OCI-LY1 (cell line): Measurements from ENCODE around the gene IFIH1.

ENCODE experiments used
- H2AFZ ChIP-seq: fragments of 200-600 bp; sonication (generic), shearing (Covaris generic); 2 replicates; pipeline ENCODE4 v1.6.0; 2014; ENCODE audit warnings: antibody characterized with exemption, mild to moderate bottlenecking, low read length
- H3F3A ChIP-seq: fragments of 200-600 bp; sonication (generic), shearing (Covaris generic); 2 replicates; pipeline ENCODE4 v1.6.0; 2014; ENCODE audit warnings: mild to moderate bottlenecking, antibody characterized with exemption, low read length, moderate library complexity; ENCODE audit not compliant: insufficient read depth
- H3K27ac ChIP-seq: fragments of 200-600 bp; sonication (generic); 2 replicates; pipeline ENCODE4 v1.5.1; 2014; ENCODE audit warnings: low read length, mixed run types, mild to moderate bottlenecking, low read depth; ENCODE audit not compliant: poor library complexity, severe bottlenecking
- H3K27me3 ChIP-seq: fragments of 200-600 bp; sonication (generic); 2 replicates; pipeline ENCODE4 v1.6.0; 2014; ENCODE audit warnings: antibody characterized with exemption, mild to moderate bottlenecking, low read length, moderate library complexity; ENCODE audit not compliant: insufficient read depth
- H3K36me3 ChIP-seq: fragments of 200-600 bp; sonication (generic); 2 replicates; pipeline ENCODE4 v1.6.1; 2014; ENCODE audit warnings: mild to moderate bottlenecking, antibody characterized with exemption, low read length, moderate library complexity, mixed read lengths; ENCODE audit not compliant: insufficient read depth
- H3K4me1 ChIP-seq: fragments of 200-600 bp; sonication (generic); 2 replicates; pipeline ENCODE4 v1.5.1; 2014; ENCODE audit warnings: mild to moderate bottlenecking, low read length, moderate library complexity; ENCODE audit not compliant: insufficient read depth, severe bottlenecking
- H3K4me2 ChIP-seq: fragments of 200-600 bp; sonication (generic), shearing (Covaris generic); 2 replicates; pipeline ENCODE4 v1.6.1; 2014; ENCODE audit warnings: low read length
- H3K4me3 ChIP-seq: fragments of 200-600 bp; sonication (generic); 2 replicates; pipeline ENCODE4 v1.5.1; 2014; ENCODE audit warnings: low read length, low read depth, mild to moderate bottlenecking, mixed read lengths; ENCODE audit not compliant: poor library complexity, severe bottlenecking
- H3K79me2 ChIP-seq: fragments of 200-600 bp; shearing (Covaris generic); 2 replicates; pipeline ENCODE4 v1.6.1; 2016; ENCODE audit warnings: mixed run types, low read length, mixed read lengths; ENCODE audit not compliant: insufficient read depth
- H3K9ac ChIP-seq: fragments of 200-600 bp; sonication (generic), shearing (Covaris generic); 2 replicates; pipeline ENCODE4 v1.6.1; 2014; ENCODE audit warnings: mild to moderate bottlenecking, low read length, mixed read lengths
- H3K9me2 ChIP-seq: fragments of 200-600 bp; sonication (generic), shearing (Covaris generic); 2 replicates; pipeline ENCODE4 v1.6.1; 2014; ENCODE audit warnings: low read depth, mild to moderate bottlenecking, low read length, mixed read lengths
- H3K9me3 ChIP-seq: fragments of 200-600 bp; shearing (Covaris generic); 2 replicates; pipeline ENCODE4 v1.6.1; 2014; ENCODE audit warnings: low read length, mixed read lengths
- H4K20me1 ChIP-seq: fragments of 200-600 bp; sonication (generic), shearing (Covaris generic); 2 replicates; pipeline ENCODE4 v1.6.0; 2016; ENCODE audit warnings: mild to moderate bottlenecking, low read length; ENCODE audit not compliant: insufficient read depth
- EZH2 ChIP-seq: fragments of 200-600 bp; sonication (generic), shearing (Covaris generic); IDR thresholded peaks from 2 replicates; pipeline ENCODE4 v1.8.0; 2017; ENCODE audit warnings: borderline replicate concordance, mixed run types, mild to moderate bottlenecking, antibody characterized with exemption, low read length, moderate library complexity, mixed read lengths
- TF ChIP-seq, protein P1 (sequence below): fragments of 200-600 bp; sonication (generic), shearing (Covaris generic); IDR thresholded peaks from 2 replicates; pipeline ENCODE4 v1.5.1; 2017; ENCODE audit warnings: mild to moderate bottlenecking, antibody characterized with exemption, low read length, moderate library complexity, mixed read lengths

IFIH1 gene

DNA sequence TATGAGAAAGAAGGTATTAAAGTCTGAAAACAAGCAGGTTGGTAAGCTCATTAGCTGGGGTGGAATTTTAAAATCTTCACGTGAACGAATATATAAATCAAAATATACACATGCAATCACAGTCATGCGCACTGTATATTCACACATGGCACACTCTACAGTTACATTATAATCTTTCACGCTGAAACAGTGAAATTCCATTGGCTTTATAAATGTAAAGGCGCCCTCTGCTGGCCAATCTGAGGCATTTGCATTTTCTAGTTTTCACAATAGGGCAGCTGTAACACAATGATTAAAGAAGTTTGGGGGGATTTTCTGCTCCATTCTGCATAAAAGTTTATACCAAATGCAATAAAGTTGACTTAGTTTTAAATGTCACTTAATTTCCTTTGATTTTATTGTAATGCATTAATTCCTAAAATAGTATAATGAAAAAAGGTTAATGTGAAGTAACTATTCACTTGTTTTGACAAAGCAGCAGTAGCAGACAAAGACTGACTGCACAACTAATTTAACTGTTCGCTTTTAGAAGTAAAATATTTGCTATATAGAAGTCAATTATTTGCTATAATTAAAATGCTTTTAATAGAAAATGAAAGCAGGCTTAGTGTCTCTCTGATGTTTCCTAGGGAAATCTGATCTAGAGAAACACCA is 17.2 kb downstream of the IFIH1 start:
- Histone ChIP-seq H3K9me2 (no peaks in the 10 kb centered on the region), H3K79me2 (no peaks in the 10 kb centered on the region), H3F3A (no peaks in the 10 kb centered on the region), H3K4me3 (no peak overlapping the region), H2AFZ (no peak overlapping the region), H4K20me1 (no peaks in the 10 kb centered on the region), H3K9me3 (no peaks in the 10 kb centered on the region), H3K27ac (no peak overlapping the region), H3K4me2 (no peak overlapping the region), H3K36me3 (no peaks in the 10 kb centered on the region), H3K27me3 (no peaks in the 10 kb centered on the region), H3K4me1 (peaks cover 3% of the 10 kb centered on the region), H3K9ac (no peak overlapping the region)
- TF ChIP-seq, protein P1, sequence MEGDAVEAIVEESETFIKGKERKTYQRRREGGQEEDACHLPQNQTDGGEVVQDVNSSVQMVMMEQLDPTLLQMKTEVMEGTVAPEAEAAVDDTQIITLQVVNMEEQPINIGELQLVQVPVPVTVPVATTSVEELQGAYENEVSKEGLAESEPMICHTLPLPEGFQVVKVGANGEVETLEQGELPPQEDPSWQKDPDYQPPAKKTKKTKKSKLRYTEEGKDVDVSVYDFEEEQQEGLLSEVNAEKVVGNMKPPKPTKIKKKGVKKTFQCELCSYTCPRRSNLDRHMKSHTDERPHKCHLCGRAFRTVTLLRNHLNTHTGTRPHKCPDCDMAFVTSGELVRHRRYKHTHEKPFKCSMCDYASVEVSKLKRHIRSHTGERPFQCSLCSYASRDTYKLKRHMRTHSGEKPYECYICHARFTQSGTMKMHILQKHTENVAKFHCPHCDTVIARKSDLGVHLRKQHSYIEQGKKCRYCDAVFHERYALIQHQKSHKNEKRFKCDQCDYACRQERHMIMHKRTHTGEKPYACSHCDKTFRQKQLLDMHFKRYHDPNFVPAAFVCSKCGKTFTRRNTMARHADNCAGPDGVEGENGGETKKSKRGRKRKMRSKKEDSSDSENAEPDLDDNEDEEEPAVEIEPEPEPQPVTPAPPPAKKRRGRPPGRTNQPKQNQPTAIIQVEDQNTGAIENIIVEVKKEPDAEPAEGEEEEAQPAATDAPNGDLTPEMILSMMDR = peak; percentile 86
- no peak for TF ChIP-seq EZH2

DNA sequence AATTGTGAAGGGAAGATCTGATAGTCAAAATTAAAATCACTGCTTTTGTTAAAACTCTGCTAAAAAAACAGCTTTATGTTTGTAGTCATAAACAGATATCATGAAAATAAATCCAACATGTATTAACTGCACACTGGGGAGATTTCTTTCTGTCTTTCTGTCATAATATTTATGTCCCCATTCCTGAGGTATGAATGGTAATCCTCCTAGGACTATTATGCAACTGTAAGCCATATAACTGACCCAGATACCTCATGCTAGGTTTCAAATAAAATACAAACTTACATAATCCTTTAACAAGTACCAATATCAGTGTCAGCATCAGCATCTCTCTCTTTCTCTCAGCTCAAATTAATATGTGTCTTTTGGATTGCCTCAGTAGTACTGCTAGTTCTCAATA is 18.2 kb downstream of the IFIH1 start:
- no peak overlapping the region for H3K4me3 ChIP-seq
- H3K36me3 ChIP-seq = no peaks in the 10 kb centered on the region
- H3K79me2 ChIP-seq = no peaks in the 10 kb centered on the region
- H3F3A ChIP-seq = no peaks in the 10 kb centered on the region
- no peak overlapping the region for H3K9ac ChIP-seq
- H3K27ac ChIP-seq = no peak overlapping the region
- H2AFZ ChIP-seq = no peak overlapping the region
- no peaks in the 10 kb centered on the region for H3K9me3 ChIP-seq
- H3K4me2 ChIP-seq = no peak overlapping the region
- H4K20me1 ChIP-seq = no peaks in the 10 kb centered on the region
- H3K9me2 ChIP-seq = no peaks in the 10 kb centered on the region
- TF ChIP-seq, protein P1 = no peak
- H3K27me3 ChIP-seq = no peaks in the 10 kb centered on the region
- peaks cover 3% of the 10 kb centered on the region for H3K4me1 ChIP-seq

- no peak overlapping the region for H3K4me2 ChIP-seq
- no peaks in the 10 kb centered on the region for H3F3A ChIP-seq
- H3K9ac ChIP-seq = no peak overlapping the region
- H3K9me2 ChIP-seq = no peaks in the 10 kb centered on the region
- H3K9me3 ChIP-seq = no peaks in the 10 kb centered on the region
- no peaks in the 10 kb centered on the region for H4K20me1 ChIP-seq
- no peaks in the 10 kb centered on the region for H3K36me3 ChIP-seq
- no peak overlapping the region for H3K4me3 ChIP-seq
- no peak overlapping the region for H2AFZ ChIP-seq
- H3K27me3 ChIP-seq = no peaks in the 10 kb centered on the region
- H3K79me2 ChIP-seq = no peaks in the 10 kb centered on the region
- H3K27ac ChIP-seq = no peak overlapping the region
- TF ChIP-seq, protein P1 = no peak
- no peak for TF ChIP-seq EZH2
- H3K4me1 ChIP-seq = peaks cover 3% of the 10 kb centered on the region
Observed at GRCh38 chr2:162298669-162299335, 19.7 kb downstream of the IFIH1 start.
